ENCODE measurements around the gene PCOLCE2.

DNA sequence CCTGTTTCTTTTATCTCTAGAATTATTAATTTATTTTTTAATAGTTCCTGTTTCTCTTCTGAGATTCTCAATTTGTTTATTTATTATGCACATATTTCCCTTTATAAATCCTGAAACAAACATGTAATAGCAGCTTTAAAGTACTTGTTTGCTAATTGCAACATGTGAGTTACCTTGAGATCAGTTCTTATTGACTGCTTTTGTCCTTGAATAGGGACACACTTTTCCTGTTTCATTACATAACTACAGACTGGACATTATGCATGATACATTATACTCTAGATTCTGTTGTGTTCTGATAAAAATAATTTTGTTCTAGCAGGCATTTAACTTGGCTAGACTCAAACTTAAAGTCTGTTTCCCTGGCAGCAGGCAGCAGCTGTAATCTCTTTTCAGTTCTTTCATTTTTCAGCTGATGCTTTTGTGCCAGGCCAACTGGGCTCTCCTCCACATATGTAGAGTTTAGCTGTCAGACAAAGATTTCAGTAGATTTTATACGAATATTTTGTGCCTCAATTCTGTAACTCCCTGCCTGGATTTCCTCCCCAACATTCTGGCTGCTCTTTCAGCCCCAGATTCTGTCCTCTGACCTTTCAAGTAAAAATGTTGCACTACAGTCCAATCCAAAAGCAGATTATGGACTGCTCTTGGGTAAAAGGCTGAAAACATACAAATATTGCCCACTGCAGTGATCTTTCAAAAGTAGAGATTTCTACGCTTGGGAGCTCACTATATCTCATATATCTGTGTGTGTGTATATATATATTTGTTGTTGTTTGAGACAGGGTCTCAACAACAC lies 41.9 kb downstream of the PCOLCE2 start:
- TF ChIP-seq POLR2AphosphoS5 (IDR thresholded peaks at IDR 0.05; ENCODE audit: borderline replicate concordance, low read depth, low read length) (no peak), EZH2 (IDR thresholded peaks at IDR 0.05) (no peak)

Data from SK-N-MC (cell line).